Uterus (tissue), 4 donors: ENCODE measurements around the gene NR3C2. TPM values are rescaled to one million over a fixed set of nuclear protein-coding genes. Genes with fewer than 3 reads are reported as not detected.

Source experiments
- DNase-seq, 2 donors: peaks; one replicate each; pipeline ENCODE4 v3.0.0-alpha.2; 2019 to 2020
- H3K27ac ChIP-seq, 2 donors: fragments of 200-600 bp; sonication (generic); 1 replicate in 1 of 2; 2 replicates in 1 of 2; pipeline ENCODE4 v1.5.1; 2016 to 2018
- H3K27me3 ChIP-seq, 2 donors: fragments of 200-600 bp; sonication (generic); one replicate each; pipeline ENCODE4 v1.5.1; 2018 to 2019; ENCODE audit warnings: control low read depth in 1 of 2
- H3K36me3 ChIP-seq, 2 donors: fragments of 200-600 bp; sonication (generic); one replicate each; pipeline ENCODE4 v1.5.1; 2019; ENCODE audit warnings: control low read depth in 1 of 2
- H3K4me1 ChIP-seq, 2 donors: fragments of 200-600 bp; sonication (generic); one replicate each; pipeline ENCODE4 v1.5.1; 2018 to 2019; ENCODE audit warnings: control low read depth in 1 of 2
- H3K4me3 ChIP-seq, 2 donors: fragments of 200-600 bp; sonication (generic); 1 replicate in 1 of 2; 2 replicates in 1 of 2; pipeline ENCODE4 v1.5.1; 2018 to 2019; ENCODE audit warnings: mild to moderate bottlenecking in 1 of 2
- H3K9me3 ChIP-seq, 2 donors: fragments of 200-600 bp; sonication (generic); one replicate each; pipeline ENCODE4 v1.5.1; 2019; ENCODE audit warnings: control low read depth in 1 of 2
- POLR2A ChIP-seq, 2 donors: fragments of 450-650 bp; IDR thresholded peaks; one replicate each; pipeline ENCODE4 v1.6.1; 2016; ENCODE audit warnings: antibody characterized with exemption in 2 of 2, mild to moderate bottlenecking in 1 of 2, moderate library complexity in 1 of 2
- intact Hi-C: fragments of 100-400 bp; cut with DNase I; formaldehyde crosslinking; loops from one replicate; pipeline ENCODE4 v1.15.1; 2023; ENCODE audit warnings: low total_unique reads
- total RNA-seq, 4 donors: library from RNA; depleted of rRNA in 3 of 4; stranded (reverse); fragments of >200 nt in 3 of 4; gene quantifications; one replicate each; pipeline versions ENCODE4 v1.1.0 to v1.2.4, GENCODE V29; 2014 to 2023
- TF ChIP-seq, protein P1 (sequence below), 4 experiments: fragments of 200-600 bp in 2 of 4; fragments of 450-650 bp in 2 of 4; sonication (generic) in 2 of 4; IDR thresholded peaks; one replicate each; pipeline ENCODE4 v1.5.1; 2016 to 2019; ENCODE audit warnings: antibody characterized with exemption in 4 of 4, mild to moderate bottlenecking in 2 of 4, moderate library complexity in 1 of 4
- donor health status: DM: yes; HTN: yes; CAD: no.

The NR3C2 gene
- total RNA-seq, 4 donors from 2014 or later: 10.0 to 46.7 (median 12.5) TPM

DNA sequence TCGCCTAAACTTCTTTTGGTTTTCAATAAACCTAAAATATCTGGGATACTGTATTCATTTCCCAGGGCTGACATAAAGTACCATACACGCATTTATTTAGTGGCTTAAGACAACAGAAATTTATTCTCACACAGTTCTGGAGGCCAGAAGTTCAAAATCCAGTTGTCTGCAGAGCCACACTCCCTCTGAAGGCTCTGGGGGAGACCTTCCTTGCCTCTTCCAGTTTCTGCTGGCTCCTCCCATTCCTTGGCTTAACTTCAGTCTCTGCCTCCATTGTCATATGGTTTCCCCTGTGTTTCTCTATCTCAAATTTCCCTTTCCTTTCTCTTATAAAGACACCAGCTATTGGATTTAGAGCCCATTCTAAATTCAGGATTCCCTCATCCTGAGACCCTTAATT, 44.4 kb downstream of the NR3C2 start:
- Histone ChIP-seq H3K4me3 (no peak overlapping the region), H3K27me3 (no peaks in the 10 kb centered on the region), H3K9me3 (no peaks in the 10 kb centered on the region), H3K36me3 (no peaks in the 10 kb centered on the region), H3K27ac (no peak overlapping the region), H3K4me1 (no peaks in the 10 kb centered on the region)
- intact Hi-C loops: no loop called here
- no peak for DNase-seq
- TF ChIP-seq POLR2A (IDR thresholded peaks at IDR 0.05): no peak
- TF ChIP-seq, protein P1, sequence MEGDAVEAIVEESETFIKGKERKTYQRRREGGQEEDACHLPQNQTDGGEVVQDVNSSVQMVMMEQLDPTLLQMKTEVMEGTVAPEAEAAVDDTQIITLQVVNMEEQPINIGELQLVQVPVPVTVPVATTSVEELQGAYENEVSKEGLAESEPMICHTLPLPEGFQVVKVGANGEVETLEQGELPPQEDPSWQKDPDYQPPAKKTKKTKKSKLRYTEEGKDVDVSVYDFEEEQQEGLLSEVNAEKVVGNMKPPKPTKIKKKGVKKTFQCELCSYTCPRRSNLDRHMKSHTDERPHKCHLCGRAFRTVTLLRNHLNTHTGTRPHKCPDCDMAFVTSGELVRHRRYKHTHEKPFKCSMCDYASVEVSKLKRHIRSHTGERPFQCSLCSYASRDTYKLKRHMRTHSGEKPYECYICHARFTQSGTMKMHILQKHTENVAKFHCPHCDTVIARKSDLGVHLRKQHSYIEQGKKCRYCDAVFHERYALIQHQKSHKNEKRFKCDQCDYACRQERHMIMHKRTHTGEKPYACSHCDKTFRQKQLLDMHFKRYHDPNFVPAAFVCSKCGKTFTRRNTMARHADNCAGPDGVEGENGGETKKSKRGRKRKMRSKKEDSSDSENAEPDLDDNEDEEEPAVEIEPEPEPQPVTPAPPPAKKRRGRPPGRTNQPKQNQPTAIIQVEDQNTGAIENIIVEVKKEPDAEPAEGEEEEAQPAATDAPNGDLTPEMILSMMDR (IDR thresholded peaks at IDR 0.05): no peak

DNA sequence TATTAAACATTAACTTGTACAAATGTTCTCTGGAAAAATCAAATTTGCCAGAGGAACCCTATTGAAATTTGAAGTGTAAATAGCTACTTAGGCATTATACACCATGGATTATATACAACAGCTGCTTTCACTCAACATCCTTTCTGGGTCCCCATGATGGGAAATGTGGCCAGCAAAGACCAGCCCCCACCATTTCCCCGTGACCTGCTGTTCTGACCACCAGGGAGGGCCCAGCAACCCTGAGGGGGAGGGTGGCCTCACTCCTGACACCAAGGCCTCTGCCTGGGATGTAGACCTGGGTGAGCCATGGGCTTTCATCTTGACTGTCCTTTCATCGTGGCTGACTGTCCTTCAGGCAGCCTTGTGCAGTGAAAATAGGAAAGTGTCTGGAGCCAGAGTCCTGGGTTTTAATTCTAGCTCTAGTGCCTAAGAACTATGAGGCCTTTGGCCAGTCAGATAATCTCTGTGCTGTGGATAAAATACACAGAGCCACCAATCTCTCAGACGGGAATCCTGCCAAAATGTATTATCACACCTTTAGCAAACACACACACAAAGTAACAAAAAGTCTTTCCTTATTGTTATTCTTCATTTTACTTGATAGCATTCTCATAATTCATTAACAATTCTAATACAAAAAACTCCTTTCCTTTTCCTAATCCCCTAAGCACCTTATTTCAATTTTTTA, 45.1 kb downstream of the NR3C2 start:
- no peak overlapping the region for H3K27ac ChIP-seq
- intact Hi-C loops: no loop called here
- H3K27me3 ChIP-seq: no peaks in the 10 kb centered on the region
- no peak for DNase-seq
- H3K36me3 ChIP-seq: no peaks in the 10 kb centered on the region
- no peaks in the 10 kb centered on the region for H3K4me1 ChIP-seq
- no peaks in the 10 kb centered on the region for H3K9me3 ChIP-seq
- no peak for TF ChIP-seq POLR2A (IDR thresholded peaks at IDR 0.05)
- TF ChIP-seq, protein P1 (IDR thresholded peaks at IDR 0.05): no peak
- no peak overlapping the region for H3K4me3 ChIP-seq

DNA sequence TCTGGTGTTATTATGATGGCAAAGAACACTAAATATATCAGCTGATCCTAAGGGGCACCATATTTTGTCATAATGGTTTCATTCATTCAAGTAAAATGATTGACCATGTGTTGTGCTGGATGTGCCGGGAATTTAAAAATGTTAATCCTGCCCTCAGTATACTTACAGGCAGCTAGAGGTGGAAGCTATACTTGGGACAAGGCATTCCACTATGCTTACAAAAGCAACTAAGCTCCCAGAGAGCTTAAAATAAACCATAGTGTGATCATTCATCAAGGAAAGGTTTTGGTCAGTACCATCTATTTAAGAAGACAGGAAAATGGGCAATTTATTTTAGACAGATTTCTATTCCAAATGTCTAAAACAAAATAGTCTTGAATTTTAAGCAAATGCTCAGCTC, 46.4 kb downstream of the NR3C2 start:
- Histone ChIP-seq H3K36me3 (no peaks in the 10 kb centered on the region), H3K27me3 (no peaks in the 10 kb centered on the region), H3K4me3 (no peak overlapping the region), H3K9me3 (no peaks in the 10 kb centered on the region), H3K4me1 (no peaks in the 10 kb centered on the region), H3K27ac (no peak overlapping the region)
- intact Hi-C loops: no loop called here
- no peak for TF ChIP-seq POLR2A (IDR thresholded peaks at IDR 0.05)
- TF ChIP-seq, protein P1 (IDR thresholded peaks at IDR 0.05): no peak
- DNase-seq: no peak

DNA sequence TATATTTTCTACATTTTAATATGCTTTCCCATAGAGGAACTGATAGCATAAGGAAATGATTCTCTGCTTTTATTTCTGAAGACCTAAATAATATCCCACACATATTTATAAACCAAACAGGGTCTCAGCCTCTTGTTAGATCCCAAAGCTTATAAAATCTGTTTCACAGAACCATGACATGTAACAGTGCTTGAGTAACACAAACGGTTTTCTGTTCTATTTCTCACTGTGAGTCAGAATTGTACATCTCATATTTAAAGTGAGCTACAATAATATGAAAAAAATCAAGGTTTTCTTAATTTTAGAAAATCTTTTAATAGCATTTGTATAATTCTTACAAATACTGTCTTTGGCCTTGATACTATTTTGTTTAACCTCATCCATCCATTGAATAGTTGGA, 51.2 kb downstream of the NR3C2 start:
- H3K4me3 ChIP-seq: no peak overlapping the region
- TF ChIP-seq, protein P1 (IDR thresholded peaks at IDR 0.05): no peak
- no peak for TF ChIP-seq POLR2A (IDR thresholded peaks at IDR 0.05)
- H3K9me3 ChIP-seq: no peaks in the 10 kb centered on the region
- no peaks in the 10 kb centered on the region for H3K36me3 ChIP-seq
- no peak overlapping the region for H3K27ac ChIP-seq
- DNase-seq: no peak
- intact Hi-C loops: no loop called here
- H3K27me3 ChIP-seq: no peaks in the 10 kb centered on the region
- no peaks in the 10 kb centered on the region for H3K4me1 ChIP-seq

DNA sequence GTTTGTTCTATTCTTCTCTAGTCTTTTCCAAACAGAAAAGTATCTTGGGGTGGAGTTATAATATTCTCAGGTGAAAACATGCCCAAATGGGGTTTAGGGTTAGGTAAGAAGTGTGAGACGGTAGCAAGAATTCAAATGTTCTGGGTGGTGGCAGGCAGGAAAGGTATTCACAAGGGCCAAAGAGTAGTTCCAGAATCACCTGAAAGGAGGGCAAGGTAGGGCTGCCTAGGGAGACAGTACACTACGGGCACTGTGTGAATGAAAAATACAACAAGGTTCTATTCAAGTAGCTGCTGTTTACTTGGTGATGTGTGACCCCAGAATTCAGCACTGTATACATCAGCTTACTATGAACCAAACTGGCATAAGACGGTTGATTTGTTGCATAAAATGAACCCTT, 51.9 kb downstream of the NR3C2 start:
- Histone ChIP-seq H3K9me3 (no peaks in the 10 kb centered on the region), H3K36me3 (no peaks in the 10 kb centered on the region), H3K4me1 (no peaks in the 10 kb centered on the region), H3K27me3 (no peaks in the 10 kb centered on the region), H3K27ac (no peak overlapping the region), H3K4me3 (no peak overlapping the region)
- intact Hi-C loops: no loop called here
- no peak for DNase-seq
- TF ChIP-seq POLR2A (IDR thresholded peaks at IDR 0.05): no peak
- TF ChIP-seq, protein P1 (IDR thresholded peaks at IDR 0.05): no peak
